HG03558 (cell line): ENCODE results near the gene MYO18A.

Experiments used
- ATAC-seq: cut with Tn5 transposase; IDR thresholded peaks from one replicate; pipeline ENCODE4 v1.9.1; 2021; ENCODE audit warnings: moderate number of reproducible peaks; ENCODE audit not compliant: unreplicated experiment; ENCODE audit errors: extremely low read depth

The MYO18A gene

DNA sequence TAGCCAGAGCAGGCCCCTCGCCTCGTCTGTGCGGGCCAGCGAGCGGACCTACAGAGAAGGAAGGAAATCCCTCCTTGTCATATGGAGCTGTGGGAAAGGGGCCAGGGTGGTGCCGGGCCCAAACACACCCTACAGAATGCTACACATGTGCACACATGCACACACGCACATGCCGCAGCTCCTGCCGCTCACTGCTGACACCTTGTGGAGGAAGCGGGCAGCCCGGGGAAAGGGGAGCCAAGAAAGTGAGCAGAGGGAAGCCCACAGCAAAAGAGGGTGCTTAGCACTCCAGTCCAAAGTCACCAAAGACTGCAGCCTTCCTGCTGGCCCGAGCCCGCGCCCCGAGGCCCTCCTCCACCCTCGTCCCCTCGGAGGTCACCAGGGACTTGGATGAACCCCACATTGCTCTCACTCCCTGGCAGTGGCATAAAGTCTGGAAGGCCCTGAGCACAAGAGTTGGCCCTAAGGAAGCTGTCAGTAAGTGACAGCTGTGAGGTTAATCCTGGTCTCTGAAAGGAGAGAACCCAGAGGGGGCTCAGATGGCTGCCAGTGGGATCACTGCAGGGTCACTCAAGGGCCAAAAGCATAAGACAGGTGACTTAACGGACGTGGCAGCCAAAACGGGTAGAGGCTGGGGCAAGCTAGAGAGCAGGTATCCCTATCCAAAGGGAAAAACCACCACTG is 68.2 kb downstream of the MYO18A start:
- no peak for ATAC-seq

DNA sequence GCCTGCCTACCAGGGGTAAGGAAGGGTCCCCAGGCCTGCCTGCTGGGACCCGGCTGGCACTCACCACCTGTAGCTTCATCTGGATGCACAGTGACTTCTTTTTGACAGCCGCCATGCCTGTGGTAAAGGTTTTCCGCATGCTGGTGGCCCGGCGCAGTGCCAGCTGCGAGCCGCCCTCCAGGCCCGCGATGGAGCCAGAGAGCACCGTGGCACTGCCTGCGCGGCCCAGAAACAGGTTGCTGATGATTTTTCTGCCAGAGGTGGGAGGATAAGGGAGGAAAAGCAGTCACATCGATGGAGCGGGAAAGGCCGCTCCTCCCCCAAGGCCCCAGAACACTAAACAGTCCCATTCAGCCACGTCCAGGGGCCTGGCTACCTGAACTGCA is 69.8 kb downstream of the MYO18A start:
- ATAC-seq, result no peak

DNA sequence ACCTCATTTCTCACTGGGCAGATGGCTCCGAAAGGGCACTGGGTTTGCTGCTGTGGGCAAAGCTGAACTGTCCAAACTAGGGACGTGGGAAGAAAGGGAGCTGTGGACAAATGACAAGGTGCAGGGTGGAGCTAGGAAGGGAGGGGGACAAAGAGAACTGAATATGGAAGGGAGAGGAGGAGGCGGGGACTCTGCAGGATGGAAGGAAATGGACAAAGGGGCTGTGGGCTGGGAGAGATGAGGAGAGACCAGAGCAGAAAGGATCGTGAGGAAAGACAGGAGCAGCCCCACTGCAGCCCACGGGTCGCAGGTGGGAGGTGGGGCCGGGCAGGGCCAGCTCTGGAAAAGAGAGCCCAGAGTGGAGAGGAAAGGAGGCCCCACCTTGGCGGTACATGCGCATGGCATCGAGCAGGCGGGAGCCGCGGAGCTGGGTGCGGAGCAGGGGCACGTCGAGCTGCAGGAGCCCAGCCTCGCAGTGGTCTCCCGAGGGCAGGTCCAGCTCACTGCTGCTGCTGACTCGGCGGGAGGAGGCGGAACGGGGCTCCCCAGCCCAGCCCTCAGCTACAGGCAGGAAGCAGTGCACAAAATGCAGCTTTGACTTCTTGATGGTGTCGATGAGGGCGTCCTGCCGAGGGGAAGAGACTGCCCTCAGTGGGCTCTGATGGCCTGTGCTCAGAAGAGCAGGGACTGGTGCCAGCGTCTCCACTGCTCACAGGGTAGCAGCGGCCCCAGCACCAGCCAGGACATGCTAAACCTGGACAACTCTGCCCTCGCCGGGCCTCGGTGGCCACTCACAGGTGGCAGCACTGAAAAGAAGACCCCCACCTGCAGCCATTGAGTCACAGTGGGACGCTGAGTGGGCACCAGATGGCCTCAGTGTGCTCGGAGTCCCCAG is 70.5 kb downstream of the MYO18A start:
- ATAC-seq, result no peak

DNA sequence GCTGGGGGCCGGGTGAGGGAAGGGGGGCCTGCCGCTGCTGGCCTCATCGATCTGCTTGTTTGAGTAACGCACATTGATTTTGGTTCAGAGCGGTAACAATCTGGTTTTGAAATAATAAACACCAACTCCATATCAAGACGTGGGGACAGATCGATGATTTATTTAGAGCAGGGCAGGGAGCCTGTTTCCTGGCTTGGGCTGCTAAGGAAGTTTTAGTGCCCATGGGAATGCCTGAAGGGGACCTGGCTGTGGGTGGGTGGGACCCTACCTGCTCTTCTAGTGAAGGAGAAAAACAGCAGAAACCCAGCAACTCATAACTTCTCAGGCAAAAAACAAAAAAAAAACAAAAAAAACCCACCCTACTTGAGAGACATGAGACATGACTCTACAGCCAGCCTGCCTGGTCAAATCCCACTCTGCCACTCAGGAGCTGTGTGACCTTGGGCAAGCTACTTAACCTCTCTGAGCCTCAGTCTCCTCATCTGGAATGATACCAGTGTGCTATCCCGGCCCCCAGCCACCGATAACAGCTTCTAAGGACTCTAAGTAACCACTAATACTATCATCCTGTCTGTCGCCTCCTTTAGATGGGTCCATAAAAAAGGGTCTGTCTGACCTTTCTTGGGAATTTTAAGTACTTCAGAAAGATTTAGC is 71.2 kb downstream of the MYO18A start:
- ATAC-seq, result no peak

DNA sequence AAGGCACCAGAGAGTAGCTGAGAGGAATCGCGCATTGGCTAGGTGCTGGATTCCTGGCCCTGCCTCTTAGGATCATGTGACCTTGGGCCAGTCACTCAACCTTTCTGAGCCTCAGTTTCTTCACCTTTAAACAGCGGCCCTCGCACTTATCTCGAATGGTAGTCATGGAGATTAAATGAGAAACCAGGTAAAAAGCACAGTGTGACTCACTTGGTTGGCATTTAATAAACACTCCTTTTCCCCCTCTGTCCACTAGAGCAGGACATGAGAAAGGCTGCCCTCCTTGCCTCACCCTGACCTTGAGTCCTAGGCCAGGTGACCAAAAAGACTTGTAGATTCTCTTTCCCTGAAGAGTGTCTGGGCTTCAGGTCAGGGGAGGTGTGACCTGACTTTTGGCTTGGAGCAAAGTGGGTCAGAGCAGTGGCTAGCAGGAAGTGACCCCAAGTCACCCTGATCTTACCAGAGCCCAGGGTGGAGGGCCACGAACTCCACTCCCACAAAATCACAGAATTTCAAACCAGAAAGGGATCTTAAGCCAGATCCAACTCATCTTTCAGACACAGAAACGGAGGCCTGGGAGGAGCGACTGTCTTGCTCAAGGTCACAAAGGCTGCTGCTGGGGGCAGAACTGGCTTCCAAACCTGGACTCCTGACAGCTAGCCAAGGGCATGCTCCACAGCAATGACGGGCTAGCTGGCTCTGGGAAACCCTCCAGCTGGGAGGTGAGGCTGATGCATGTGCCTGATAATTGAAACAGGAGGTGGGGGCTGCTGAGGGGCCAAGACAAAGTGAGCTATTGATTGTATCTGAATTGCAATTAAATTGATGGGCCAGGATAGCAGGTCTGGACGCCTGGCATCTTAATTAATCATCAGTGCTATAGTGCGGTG is 72.0 kb downstream of the MYO18A start:
- ATAC-seq, result no peak

DNA sequence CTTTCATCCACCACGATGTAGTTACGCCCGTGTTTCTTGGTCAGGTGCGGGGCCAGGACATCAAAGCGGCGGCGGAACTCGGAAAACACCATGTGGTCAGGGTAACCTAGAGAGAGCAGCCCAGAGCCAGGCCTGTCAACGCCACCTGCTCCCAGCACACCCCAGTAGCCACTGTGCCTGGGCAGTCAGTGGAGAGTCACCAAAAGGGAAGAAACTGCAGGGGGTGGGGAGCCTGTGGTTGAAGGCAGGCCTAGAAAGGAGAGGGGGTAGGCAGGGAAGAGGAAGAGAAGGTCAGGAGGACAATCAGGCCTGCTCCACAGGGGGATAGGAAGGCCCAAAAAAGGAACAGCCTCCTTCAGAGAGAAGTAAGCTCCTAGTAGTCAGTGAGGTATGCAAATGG is 73.1 kb downstream of the MYO18A start:
- no peak for ATAC-seq

DNA sequence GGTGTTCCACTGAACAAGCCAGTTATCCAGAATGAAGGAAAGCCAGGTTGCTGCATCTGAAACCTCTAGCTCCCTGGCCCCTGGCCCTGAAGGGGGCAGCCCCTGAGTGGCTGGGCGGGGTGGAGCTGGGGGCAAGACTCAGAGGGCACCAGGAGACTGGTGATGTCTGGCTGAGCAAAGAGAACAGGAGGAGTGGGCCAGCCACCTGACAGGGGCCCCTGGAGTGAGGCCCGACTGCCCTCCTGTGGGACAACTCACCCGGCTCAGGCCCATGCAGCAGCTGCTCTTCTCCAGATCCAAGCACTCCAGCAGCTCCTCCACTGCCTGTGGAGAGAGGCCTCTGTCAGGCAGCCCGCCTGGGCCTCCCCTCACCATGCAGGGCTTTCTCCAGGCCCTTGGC is 76.9 kb downstream of the MYO18A start:
- ATAC-seq, result no peak

DNA sequence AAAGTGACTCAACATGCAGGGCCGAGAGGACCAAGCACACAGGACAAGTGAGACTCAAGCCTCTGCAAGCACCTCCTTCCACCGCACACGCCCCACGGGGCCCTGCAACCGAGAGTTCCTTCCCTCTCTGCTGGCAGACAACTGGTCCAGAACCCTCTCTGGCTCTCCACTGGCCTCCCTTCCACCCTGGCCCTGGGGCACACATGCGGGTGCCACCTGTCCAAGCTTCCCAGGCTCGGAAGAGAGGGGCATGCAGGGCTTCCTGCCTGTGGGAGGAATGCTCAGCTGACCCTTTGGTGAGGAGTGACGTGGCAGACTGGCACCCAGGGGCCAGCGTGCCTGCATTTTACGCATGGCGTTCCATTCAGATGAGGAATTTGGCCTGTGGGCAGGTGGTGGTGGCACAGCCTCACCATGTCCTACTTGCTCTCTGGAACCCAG is 77.4 kb downstream of the MYO18A start:
- no peak for ATAC-seq

DNA sequence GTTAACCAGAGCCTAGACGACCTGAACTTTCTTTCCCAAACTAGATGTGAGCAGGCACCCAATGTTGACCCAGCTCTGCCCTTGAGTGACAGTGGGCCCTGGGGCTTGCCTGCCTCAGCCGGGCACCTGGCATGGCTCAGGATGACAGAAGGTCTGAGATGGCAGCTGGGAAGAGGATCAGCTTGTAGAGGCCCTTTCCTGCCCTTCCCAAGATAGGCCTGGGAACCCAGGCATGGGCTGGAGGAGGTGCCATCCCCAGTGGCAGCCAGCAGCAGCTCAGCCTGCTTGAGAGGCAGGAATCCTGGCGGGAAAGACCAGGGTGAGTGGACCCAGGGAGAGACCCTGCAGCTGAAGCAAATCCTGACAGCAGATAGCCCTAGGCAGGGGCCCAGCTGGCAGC is 78.2 kb downstream of the MYO18A start:
- ATAC-seq, result no peak

DNA sequence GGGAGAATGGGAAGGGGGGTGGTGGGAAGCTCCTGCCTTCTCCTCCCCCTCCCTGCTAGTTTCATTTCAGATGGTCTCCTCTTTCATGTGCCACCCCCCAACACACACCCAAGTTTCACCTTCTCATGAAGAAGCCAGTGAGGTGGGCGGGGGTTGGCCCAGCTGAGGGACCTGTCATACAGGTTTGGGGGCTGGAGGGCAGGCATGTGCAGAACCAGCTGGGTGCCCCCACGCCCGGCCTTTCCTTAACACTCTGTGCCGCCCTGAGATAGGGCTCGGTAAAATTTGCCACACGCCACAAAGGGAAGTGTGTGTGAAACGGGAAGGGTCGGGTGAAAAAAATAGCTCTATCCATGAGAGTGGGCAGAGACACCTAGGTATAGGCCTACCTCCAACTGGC is 79.9 kb downstream of the MYO18A start:
- ATAC-seq, result no peak

DNA sequence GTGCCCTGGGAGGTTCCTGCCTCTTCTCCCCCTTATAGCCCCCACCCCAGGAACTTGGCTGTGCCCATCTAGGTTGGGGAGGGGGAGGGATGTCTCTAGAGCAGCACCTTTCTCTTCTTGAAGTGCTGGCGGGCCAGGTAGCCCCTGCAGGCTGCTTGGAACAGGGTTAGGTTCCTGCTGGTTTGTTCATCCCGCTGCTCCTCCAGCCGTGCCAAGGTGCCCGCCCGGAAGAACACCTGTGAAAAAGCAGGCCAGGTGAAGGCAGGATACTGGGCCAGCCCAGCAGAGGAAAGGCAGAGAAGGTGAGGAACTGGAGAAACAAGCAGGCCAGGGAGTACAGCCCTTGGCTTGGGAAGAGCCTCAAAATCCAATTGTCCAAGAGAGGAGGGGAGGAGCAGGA is 80.7 kb downstream of the MYO18A start:
- no peak for ATAC-seq

DNA sequence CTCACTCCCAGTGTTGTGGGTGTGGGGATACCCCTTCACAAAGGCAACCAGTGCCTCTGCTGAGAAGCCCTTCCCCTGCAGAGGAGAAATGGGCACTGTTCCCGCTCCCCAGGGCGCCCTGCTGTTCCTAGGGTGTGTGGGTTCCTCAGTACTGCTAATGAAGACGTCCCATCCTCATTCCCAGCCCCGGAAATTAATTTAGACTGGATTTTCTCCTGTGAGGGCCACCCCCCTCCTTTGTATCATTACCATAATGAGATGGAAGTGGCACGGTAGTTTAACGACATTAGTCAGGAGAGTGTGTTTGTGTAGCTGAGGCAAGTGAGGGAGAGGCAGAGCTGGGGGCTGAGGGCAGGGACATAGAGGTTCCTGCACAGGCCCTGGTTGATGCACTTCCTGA is 84.1 kb downstream of the MYO18A start:
- no peak for ATAC-seq

DNA sequence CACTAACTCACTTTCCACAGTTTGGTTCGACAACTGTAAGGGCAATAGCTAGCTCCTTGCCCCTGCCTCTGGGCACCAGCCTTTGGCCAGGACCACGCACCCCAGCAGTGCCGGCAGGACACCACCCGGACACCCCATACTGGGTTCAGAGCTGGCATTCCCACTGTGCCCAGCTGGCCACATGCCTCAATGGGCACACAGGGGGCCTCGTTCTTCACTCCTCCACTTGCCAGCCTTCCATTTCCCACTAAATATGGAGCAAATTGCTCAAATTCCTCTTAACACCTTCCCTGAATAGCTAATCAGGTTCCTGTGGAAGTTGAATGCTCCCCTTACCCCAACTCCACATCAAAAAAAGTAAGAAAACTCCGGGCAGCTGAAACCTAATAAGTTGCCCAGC is 84.8 kb downstream of the MYO18A start:
- no peak for ATAC-seq

DNA sequence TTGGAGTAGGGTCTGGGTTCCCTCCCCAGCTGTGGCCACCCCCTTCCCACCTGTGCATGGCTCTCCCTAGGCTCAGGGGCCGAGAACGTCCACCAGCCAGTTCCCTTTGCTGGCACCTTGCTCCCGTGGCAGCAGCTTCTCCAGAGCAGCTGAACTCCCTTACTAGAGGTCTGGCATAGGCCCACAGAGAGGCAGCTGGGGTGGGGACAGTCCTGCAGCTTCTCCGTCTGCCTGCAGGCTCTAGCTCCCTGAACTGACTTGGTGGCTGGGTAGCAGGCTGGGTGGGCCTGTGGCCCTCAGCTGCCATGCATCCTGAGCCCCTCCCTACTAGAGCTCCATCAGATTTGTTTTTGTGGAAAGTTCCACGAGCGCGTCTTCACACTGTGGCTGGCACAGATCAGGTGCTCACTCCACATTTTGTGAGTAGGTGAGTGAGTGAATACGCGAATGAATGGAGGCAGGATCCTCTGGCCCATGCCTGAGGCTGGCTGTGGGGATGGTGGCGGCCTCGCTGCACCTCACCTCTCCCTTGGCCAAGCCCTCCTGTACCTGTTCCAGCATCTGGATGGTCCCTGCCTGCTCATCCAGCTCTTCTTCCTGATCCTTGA is 86.0 kb downstream of the MYO18A start:
- ATAC-seq, result no peak

DNA sequence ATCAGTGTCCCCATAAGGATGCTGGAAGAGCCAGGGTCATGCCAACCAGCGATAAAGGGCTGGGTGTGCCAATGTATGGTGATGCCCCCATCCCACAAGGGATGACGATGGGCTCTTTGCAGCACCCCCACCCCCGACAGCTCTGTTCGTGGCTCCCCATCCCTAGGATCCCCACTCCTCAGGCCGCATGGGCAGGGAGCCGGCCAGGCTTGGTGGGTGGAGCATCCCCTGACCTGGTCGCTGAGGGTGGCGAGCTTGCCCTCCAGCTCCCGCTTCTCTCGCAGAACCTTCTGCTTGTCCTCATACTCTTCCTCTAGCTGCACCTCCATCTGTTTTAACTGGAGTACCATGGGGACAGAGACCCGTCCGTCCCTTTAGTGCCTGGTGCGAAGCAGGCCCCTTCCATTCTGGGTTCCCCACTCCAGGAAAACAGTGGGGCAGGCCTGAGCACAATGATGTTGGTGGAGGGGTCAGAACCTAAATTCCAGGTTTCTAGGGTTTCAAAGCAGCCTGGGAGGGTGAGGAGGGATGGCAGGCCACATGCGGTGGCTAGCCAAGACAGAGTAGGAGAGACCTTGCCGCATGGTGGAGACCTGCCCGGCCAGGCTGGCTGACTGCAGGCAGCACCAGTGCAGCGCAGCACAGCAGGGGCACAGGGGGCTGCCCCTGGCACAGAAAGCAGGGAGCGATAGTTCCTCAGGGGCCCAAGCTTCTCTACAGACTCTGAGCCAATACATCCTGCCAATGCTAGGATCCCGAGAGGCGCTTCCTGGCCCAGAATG is 86.9 kb downstream of the MYO18A start:
- no peak for ATAC-seq

DNA sequence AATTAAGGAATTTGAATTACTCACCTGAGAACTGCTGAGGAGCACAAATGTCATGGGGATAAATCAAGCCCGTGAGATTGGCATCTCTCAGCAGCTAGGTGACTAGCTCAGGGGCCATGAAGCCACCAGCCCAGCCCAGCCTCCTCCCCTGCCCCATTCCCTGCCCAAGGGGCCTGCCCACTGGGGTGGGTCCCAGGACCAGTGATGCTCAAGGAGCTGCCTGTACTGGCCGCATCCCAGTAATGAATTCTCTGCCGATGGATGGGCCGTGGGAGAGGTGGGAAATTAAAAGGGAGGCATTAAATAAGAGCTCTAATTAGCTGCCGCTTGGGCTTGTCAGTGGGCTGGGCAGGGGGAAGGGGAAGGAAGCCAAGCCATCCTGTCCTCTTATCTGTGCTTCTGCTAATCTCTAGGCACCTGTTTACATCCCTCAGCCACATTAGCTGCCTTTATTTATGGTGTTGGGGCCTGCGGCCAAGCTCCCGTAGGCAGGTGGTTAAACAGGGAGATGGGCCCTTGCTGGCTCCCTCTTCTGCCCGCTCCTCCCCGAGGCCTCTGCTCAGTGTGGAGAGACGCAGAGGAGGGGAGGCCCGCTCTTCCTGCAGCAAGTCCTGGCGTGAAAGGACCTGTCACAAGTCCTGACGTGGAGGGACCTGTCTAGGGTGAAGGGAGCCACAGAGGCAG is 88.5 kb downstream of the MYO18A start:
- no peak for ATAC-seq

DNA sequence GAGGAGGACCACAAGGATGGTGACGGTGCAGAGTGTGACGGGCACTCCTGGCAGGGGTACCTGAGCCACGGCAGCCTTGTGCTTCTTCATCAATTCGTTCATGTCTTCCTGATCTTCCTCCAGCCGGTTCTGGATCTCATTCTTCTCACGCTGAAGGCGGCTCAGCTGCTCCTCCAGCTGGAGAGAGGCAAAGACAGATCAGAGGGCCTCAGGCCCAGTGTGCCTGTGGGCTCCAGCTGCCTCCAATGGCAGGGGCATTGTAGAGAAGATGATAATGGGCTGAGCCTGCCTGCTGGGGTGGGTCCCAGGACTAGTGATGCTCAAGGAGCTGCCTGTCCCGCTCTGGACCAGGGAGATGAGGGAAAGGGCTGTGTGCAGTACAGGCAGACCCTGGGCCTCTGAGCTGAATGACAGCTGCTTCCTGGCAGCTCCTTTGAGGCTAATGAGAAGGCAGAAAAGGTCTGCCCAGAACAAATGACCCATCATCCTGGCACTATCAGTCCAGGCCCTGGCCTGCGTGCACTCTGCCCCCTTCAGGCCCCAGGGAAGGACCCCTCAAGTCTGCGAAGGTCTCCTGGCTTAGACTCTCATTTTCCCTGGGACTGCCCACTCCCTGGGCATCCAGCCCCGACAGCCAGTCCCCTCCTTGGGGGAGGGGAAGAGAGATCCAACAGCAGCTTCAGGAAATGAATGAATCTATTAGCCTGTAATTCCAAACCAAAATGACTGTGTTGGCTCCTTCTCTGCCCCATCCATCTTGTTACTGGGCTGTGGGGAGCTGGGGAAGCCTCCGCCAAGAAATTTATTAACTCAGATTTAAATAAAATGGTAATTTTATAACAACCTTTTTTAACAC is 89.2 kb downstream of the MYO18A start:
- ATAC-seq, result no peak

DNA sequence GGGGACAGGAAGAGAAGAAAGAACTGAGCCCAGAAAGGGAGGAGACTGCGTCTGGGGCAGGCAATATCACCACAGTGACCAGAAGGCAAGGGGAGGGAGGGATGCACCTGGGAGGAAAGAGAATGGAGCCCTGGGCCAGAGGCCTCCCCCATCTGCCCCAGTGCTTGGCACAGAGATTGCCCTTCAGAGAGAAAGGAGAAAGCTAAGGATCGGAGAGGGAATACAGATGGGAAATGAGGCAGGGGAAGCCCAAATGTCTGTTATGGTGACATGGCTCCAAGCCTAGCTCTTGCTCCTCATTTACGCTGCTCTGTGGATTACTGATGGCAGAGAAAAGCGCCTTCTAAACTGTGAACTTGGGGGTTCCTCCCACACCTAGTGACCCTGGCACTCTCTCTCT is 90.1 kb downstream of the MYO18A start:
- no peak for ATAC-seq
